Renal pelvis (tissue), 4 donors: ENCODE measurements around the gene CEP70. TPM values are rescaled to one million over a fixed set of nuclear protein-coding genes. Genes with fewer than 3 reads are reported as not detected.
"Not testable (repeated sequence)": the region's sequence is repeated elsewhere in the genome, so short reads cannot be mapped to it uniquely, and the experiment has no call there.

ENCODE experiments used
- DNase-seq: peaks from one replicate; pipeline ENCODE4 v3.0.0-alpha.2; 2013
- polyA plus RNA-seq, 3 donors: library from polyadenylated mRNA; unstranded; fragments of 120-200 nt; gene quantifications; one replicate each; pipeline ENCODE4 v1.2.1, GENCODE V29; 2013; ENCODE audit not compliant: insufficient read length in 3 of 3

Gene CEP70
- polyA plus RNA-seq, 3 donors, result 35.4 to 39.3 (median 37.4) TPM

GRCh38 chr3:138597186-138597976 is 3.3 kb upstream of the CEP70 start:
- not testable (repeated sequence) for DNase-seq

GRCh38 chr3:138594935-138595610 is 1.0 kb upstream of the CEP70 start:
- DNase-seq, result no peak

GRCh38 chr3:138593488-138594149 is 441 bp downstream of the CEP70 start:
- no peak for DNase-seq

GRCh38 chr3:138591392-138591791 is 2.7 kb downstream of the CEP70 start:
- DNase-seq, result no peak

GRCh38 chr3:138588445-138588844 is 5.6 kb downstream of the CEP70 start:
- DNase-seq, result no peak

GRCh38 chr3:138587374-138587773 is 6.7 kb downstream of the CEP70 start:
- no peak for DNase-seq

GRCh38 chr3:138578961-138579574 is 15.0 kb downstream of the CEP70 start:
- DNase-seq, result no peak

GRCh38 chr3:138578141-138578540 is 15.9 kb downstream of the CEP70 start:
- no peak for DNase-seq

GRCh38 chr3:138573138-138573537 is 20.9 kb downstream of the CEP70 start:
- DNase-seq, result no peak

GRCh38 chr3:138569624-138570023 is 24.4 kb downstream of the CEP70 start:
- not testable (repeated sequence) for DNase-seq

GRCh38 chr3:138569090-138569489 is 25.0 kb downstream of the CEP70 start:
- no peak for DNase-seq

GRCh38 chr3:138567403-138567802 is 26.7 kb downstream of the CEP70 start:
- no peak for DNase-seq

GRCh38 chr3:138566293-138566692 is 27.8 kb downstream of the CEP70 start:
- DNase-seq, result not testable (repeated sequence)

- not testable (repeated sequence) for DNase-seq
Measured at GRCh38 chr3:138562902-138563301, 31.2 kb downstream of the CEP70 start.

GRCh38 chr3:138560501-138560900 is 33.6 kb downstream of the CEP70 start:
- no peak for DNase-seq

- no peak for DNase-seq
Measured at GRCh38 chr3:138559134-138559533, 34.9 kb downstream of the CEP70 start.

GRCh38 chr3:138554775-138555174 is 39.3 kb downstream of the CEP70 start:
- not testable (repeated sequence) for DNase-seq

GRCh38 chr3:138550958-138551357 is 43.1 kb downstream of the CEP70 start:
- DNase-seq, result not testable (repeated sequence)

GRCh38 chr3:138549179-138549977 is 44.7 kb downstream of the CEP70 start:
- DNase-seq, result no peak

GRCh38 chr3:138547342-138547975 is 46.6 kb downstream of the CEP70 start:
- DNase-seq, result no peak

GRCh38 chr3:138544546-138544945 is 49.5 kb downstream of the CEP70 start:
- no peak for DNase-seq
